Sigmoid colon (tissue), 7 donors: ENCODE data around the gene HSD17B2. TPM values are rescaled to one million over a fixed set of nuclear protein-coding genes. Genes with fewer than 3 reads are reported as not detected.

Source experiments
- DNase-seq: peaks from one replicate; pipeline ENCODE4 v3.0.0-alpha.2; 2019
- H3K27ac ChIP-seq, 4 donors: fragments of 200-600 bp; sonication (generic); one replicate each; pipeline ENCODE4 v1.5.1; 2016 to 2019; ENCODE audit warnings: mild to moderate bottlenecking in 1 of 4
- H3K27me3 ChIP-seq, 3 donors: fragments of 200-600 bp; sonication (generic); one replicate each; pipeline ENCODE4 v1.5.1; 2019; ENCODE audit warnings: mild to moderate bottlenecking in 1 of 3
- H3K36me3 ChIP-seq, 4 donors: fragments of 200-600 bp; sonication (generic); one replicate each; pipeline ENCODE4 v1.5.1; 2016 to 2019
- H3K4me1 ChIP-seq, 4 donors: fragments of 200-600 bp; sonication (generic); one replicate each; pipeline ENCODE4 v1.5.1; 2017 to 2019
- H3K4me3 ChIP-seq, 4 donors: fragments of 200-600 bp; sonication (generic); one replicate each; pipeline ENCODE4 v1.5.1; 2017 to 2019; ENCODE audit warnings: mild to moderate bottlenecking in 2 of 4, moderate library complexity in 1 of 4
- H3K9me3 ChIP-seq, 4 donors: fragments of 200-600 bp in 3 of 4; sonication (generic) in 3 of 4; one replicate each; pipeline versions ENCODE4 v1.5.1 to v1.6.1; 2013 to 2019
- EP300 ChIP-seq, 4 donors: sonication (generic); formaldehyde crosslinking; IDR thresholded peaks; one replicate each; pipeline ENCODE4 v1.6.1; 2017; ENCODE audit warnings: antibody characterized with exemption in 4 of 4
- POLR2A ChIP-seq, 2 donors: fragments of 450-650 bp; IDR thresholded peaks; one replicate each; pipeline ENCODE4 v1.6.1; 2016; ENCODE audit warnings: antibody characterized with exemption in 2 of 2, mild to moderate bottlenecking in 2 of 2, moderate library complexity in 2 of 2
- POLR2AphosphoS5 ChIP-seq, 4 donors: sonication (generic); formaldehyde crosslinking; IDR thresholded peaks; one replicate each; pipeline ENCODE4 v1.6.1; 2017; ENCODE audit warnings: antibody characterized with exemption in 4 of 4
- WGBS, 2 donors: extraction: QIAGEN DNeasy Blood & Tissue Kit; methylation state at CpG; one replicate each; pipeline ENCODE4 v1.1.7; 2013; 5-methylcytosine and 5-hydroxymethylcytosine counted together
- intact Hi-C: fragments of 100-400 bp; cut with DNase I; formaldehyde crosslinking; loops from one replicate; pipeline ENCODE4 v1.15.1; 2023
- polyA plus RNA-seq, 3 donors: library from polyadenylated mRNA; stranded (reverse); fragments of 200-250 nt; gene quantifications; one replicate each; pipeline ENCODE4 v1.2.3, GENCODE V29; 2013
- total RNA-seq, 4 donors: library from RNA; depleted of rRNA; stranded (reverse); fragments of >200 nt; gene quantifications; one replicate each; pipeline ENCODE4 v1.1.0, GENCODE V29; 2016
- TF ChIP-seq, protein P1 (sequence below), 4 experiments: fragments of 450-650 bp in 3 of 4; fragments of 200-600 bp in 1 of 4; IDR thresholded peaks; one replicate each; pipeline ENCODE4 v1.5.1; 2016 to 2019; ENCODE audit warnings: antibody characterized with exemption in 4 of 4, mild to moderate bottlenecking in 3 of 4, moderate library complexity in 2 of 4
- donor health status: healthy with polysubstance abuse.
- donor health status: Bipolar disorder and iron deficiency.
- donor health status: healthy.

Gene HSD17B2
- total and polyA plus RNA-seq, 7 donors = 27.3 to 46.0 (median 32.4) TPM; not detected in 4

DNA sequence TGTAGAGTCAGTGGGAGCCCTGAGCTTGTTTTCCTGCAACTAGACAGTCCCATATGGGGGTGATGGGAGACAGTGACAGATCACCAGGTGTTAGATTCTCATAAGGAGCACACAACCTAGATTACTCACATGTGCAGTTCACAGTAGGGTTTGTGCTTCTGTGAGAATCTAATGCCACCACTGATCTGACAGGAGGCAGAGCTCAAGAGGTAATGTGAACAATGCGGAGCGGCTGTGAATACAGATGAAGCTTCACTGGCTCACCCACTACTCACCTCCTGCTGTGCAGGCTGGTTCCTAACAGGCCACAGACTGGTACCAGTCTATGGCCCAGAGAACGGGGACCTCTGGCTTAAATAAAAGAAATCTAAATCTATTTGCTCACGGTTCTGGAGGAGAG is 10.2 kb upstream of the HSD17B2 start:
- Histone ChIP-seq H3K4me3 (no peak overlapping the region), H3K27ac (no peak overlapping the region), H3K4me1 (no peaks in the 10 kb centered on the region), H3K9me3 (no peaks in the 10 kb centered on the region), H3K36me3 (no peaks in the 10 kb centered on the region), H3K27me3 (no peaks in the 10 kb centered on the region)
- intact Hi-C loops = no loop called here
- 86 to 92% methylated on average over 4 of the region's 4 CpGs for WGBS, 2 donors
- TF ChIP-seq, protein P1, sequence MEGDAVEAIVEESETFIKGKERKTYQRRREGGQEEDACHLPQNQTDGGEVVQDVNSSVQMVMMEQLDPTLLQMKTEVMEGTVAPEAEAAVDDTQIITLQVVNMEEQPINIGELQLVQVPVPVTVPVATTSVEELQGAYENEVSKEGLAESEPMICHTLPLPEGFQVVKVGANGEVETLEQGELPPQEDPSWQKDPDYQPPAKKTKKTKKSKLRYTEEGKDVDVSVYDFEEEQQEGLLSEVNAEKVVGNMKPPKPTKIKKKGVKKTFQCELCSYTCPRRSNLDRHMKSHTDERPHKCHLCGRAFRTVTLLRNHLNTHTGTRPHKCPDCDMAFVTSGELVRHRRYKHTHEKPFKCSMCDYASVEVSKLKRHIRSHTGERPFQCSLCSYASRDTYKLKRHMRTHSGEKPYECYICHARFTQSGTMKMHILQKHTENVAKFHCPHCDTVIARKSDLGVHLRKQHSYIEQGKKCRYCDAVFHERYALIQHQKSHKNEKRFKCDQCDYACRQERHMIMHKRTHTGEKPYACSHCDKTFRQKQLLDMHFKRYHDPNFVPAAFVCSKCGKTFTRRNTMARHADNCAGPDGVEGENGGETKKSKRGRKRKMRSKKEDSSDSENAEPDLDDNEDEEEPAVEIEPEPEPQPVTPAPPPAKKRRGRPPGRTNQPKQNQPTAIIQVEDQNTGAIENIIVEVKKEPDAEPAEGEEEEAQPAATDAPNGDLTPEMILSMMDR (IDR thresholded peaks at IDR 0.05) = no peak
- no peak for DNase-seq

DNA sequence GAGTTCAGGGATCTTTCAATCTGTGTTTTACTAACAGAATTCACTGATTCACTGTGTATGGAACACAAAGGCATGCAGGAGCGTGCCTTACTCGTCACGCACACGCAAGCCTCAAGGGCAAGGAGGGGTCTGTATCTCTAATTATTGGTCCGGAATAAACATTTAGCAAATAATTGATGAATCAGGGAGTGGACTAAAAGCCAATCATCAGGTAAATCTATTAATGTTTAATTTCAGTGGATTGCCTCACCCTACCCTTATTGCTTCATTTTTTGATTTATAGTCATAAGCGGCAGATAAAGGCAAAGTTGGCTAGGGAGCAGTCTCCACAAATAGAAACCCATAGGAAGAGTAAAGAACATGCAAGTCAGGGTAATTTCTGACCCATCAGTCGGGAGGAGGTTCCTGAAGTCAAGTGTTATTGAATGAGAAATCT is 7.4 kb upstream of the HSD17B2 start:
- 64 to 83% methylated on average over 7 of the region's 7 CpGs for WGBS, 2 donors
- H3K4me3 ChIP-seq = no peak overlapping the region
- no peaks in the 10 kb centered on the region for H3K4me1 ChIP-seq
- H3K9me3 ChIP-seq = no peaks in the 10 kb centered on the region
- no peak for DNase-seq
- H3K27me3 ChIP-seq = no peaks in the 10 kb centered on the region
- H3K27ac ChIP-seq = no peak overlapping the region
- intact Hi-C loops = no loop called here
- TF ChIP-seq EP300 (IDR thresholded peaks at IDR 0.05) = no peak
- TF ChIP-seq, protein P1 (IDR thresholded peaks at IDR 0.05) = no peak
- TF ChIP-seq POLR2AphosphoS5 (IDR thresholded peaks at IDR 0.05) = no peak
- no peak for TF ChIP-seq POLR2A (IDR thresholded peaks at IDR 0.05)
- H3K36me3 ChIP-seq = no peaks in the 10 kb centered on the region

DNA sequence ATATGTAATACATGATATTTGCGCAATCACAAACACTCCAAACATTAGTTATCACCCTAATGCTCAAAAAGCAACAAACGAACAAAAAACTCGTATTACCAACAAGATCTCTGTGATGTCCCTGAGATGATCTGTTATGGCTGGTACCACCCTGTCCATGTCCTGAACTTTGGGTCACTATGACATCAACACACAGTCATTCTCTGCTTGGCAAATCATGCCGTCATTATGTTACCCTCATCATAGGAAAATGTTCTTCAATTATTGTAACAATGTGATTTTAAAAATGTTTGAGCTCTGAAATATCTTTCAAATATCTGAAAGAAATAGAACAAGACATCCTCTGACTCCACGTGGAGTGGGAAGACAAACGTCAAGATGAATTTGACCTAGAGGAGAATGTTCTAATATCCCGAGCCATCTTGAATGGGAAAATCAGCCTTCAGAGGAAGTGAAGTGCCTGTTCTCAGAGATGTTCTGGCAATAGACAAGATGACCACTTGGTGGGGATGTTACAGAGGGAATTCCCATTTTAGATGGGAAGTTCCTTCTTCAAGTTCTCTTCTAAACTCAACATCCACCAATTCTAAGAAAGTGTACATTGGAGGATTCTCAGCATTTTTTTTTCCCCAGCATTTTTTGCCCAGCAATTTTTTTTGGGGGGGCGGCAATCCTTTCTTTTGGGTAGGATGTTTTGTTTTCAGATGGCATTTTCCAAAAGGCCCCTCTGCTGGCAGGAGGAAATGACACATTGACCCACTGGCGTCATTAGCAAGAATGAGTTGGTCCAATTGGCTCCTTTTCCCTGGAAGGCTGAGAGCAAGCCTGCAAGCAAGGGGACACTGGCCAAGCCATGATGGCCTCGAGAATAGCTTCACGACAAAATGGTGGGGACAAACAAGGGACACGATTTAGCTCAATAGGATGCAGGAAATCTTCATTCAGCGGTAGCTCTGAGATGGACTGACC is 3.7 kb upstream of the HSD17B2 start:
- TF ChIP-seq POLR2AphosphoS5 (IDR thresholded peaks at IDR 0.05) (no peak), EP300 (IDR thresholded peaks at IDR 0.05) (no peak), POLR2A (IDR thresholded peaks at IDR 0.05) (no peak)
- TF ChIP-seq, protein P1 (IDR thresholded peaks at IDR 0.05) = peak in 3 of 4 experiments; percentile 23 to 47 (median 44)
- DNase-seq = no peak
- intact Hi-C loops = loop anchor here (2.0 kb wide), 1 partner anchor 199 kb away; no protein-coding TSS in a partner anchor

DNA sequence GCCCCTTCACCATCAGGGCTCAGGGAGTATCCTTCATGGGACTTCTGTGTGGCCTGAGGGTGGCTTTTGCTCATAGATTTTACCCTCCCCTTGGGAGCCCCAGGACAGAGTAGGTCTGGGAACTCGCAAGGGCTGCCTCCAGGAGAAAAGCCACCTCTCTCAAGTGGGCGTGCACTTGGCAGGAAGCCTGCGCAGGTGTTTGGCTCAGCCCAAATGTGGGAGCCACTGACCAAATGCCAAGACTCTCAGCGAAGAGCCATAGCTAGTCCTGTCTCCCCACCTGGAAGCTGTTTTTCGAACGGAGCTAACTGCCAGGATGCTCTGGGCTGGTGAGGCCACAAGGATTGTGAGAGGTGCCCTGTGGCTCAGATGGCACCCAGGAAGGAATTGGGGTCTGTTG is 2.0 kb upstream of the HSD17B2 start:
- H3K4me3 ChIP-seq = no peak overlapping the region
- H3K4me1 ChIP-seq = no peaks in the 10 kb centered on the region
- WGBS, 2 donors = 20 to 76% methylated on average over 6 of the region's 6 CpGs
- H3K36me3 ChIP-seq = no peaks in the 10 kb centered on the region
- H3K27ac ChIP-seq = no peak overlapping the region
- intact Hi-C loops = no loop called here
- no peaks in the 10 kb centered on the region for H3K27me3 ChIP-seq
- DNase-seq = no peak
- no peaks in the 10 kb centered on the region for H3K9me3 ChIP-seq
- TF ChIP-seq, protein P1 (IDR thresholded peaks at IDR 0.05) = no peak
- TF ChIP-seq EP300 (IDR thresholded peaks at IDR 0.05) (no peak), POLR2AphosphoS5 (IDR thresholded peaks at IDR 0.05) (no peak)

More for the DNA sequence above, 3.7 kb upstream of the HSD17B2 start:
- WGBS, 2 donors = 63 to 70% methylated on average over 13 of the region's 13 CpGs
- Histone ChIP-seq H3K27ac (no peak overlapping the region), H3K27me3 (no peaks in the 10 kb centered on the region), H3K4me3 (no peak overlapping the region), H3K9me3 (no peaks in the 10 kb centered on the region), H3K36me3 (no peaks in the 10 kb centered on the region), H3K4me1 (no peaks in the 10 kb centered on the region)
